GM20431 (cell line): ENCODE data around the gene C1QTNF7.

Source experiments
- in situ Hi-C: fragments of 300-500 bp; cut with MseI, MboI; formaldehyde crosslinking; loops from one replicate; pipeline ENCODE4 v1.15.0; 2020; ENCODE audit warnings: low sequenced_read_pairs; ENCODE audit not compliant: unreplicated experiment

C1QTNF7 gene, protein sequence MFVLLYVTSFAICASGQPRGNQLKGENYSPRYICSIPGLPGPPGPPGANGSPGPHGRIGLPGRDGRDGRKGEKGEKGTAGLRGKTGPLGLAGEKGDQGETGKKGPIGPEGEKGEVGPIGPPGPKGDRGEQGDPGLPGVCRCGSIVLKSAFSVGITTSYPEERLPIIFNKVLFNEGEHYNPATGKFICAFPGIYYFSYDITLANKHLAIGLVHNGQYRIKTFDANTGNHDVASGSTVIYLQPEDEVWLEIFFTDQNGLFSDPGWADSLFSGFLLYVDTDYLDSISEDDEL

GRCh38 chr4:15427701-15428100 lies at the start of gene C1QTNF7:
Gene C1QTNF7 (plus strand): TSS chr4:15428033. CDS start chr4:15435744, 7,711 bp downstream.
- in situ Hi-C loops = no loop called here

DNA sequence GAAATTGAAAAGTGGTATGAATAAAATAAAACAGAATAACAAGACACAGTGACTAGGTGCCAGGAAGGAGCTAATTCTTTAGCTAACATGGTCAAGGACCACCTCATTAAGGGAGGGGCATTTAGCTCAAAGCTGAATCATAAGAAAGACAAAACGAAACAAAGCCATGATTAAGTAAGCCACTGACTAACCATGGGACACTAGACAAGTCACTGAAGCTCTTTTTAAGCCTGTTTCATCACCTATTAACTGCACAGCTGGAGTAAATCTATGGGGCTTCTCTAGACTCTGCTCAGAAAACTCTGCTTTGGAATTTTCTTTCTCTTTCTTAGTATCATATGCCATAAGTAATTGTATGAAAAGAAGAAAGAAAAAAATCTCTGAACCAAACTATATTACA lies 49.8 kb upstream of the C1QTNF7 start:
- in situ Hi-C loops = no loop called here

GRCh38 chr4:15378493-15378892 lies 49.3 kb upstream of the C1QTNF7 start:
- in situ Hi-C loops = no loop called here

- in situ Hi-C loops = no loop called here
Measured at GRCh38 chr4:15381806-15382338, 46.0 kb upstream of the C1QTNF7 start.

DNA sequence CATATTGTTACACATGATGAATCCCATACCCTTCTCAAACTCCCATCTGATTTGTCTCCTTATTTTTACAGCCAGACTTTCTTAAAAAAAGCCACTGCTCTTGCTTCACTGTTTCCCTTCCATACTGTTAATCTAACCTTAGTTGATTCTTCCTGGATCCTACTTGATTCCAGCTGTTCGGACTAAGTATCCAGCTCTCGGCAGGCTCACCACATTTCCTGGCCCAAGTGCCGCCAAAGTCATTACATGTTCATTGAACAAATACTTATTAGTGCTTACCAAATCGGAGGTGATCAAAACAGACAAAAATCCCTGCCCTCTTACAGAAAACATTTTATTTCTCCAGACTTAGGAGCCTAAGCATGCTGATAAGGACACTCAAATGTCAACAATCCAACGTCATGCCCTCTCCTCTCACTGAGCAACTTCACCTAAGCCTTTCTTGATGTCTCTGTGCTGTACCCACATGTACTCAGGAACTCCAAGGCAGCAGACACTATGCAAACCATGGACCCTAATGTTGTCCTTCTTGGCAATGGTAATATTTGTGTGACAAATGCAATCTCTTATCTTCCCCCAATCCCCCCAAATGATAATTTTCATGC lies 45.1 kb upstream of the C1QTNF7 start:
- in situ Hi-C loops = no loop called here

DNA sequence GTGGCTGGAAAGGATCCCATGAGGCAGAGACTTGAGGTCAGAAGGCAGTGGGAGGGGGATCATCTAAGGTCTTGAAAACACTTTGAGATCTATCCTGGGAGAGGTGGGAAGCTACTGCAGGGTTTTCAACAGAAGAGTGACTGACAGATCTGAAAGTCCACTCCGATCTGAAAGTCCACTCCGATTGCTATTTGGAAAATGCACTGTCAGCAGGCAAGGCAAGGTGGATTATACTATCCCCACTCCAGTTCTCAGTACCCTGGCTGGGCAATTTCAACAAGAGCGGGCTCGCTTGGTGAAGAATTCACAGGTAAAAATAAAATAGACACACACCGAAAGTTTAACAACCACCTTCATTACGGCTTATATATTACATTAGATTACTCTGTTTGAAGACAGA lies 42.3 kb upstream of the C1QTNF7 start:
- in situ Hi-C loops = no loop called here

DNA sequence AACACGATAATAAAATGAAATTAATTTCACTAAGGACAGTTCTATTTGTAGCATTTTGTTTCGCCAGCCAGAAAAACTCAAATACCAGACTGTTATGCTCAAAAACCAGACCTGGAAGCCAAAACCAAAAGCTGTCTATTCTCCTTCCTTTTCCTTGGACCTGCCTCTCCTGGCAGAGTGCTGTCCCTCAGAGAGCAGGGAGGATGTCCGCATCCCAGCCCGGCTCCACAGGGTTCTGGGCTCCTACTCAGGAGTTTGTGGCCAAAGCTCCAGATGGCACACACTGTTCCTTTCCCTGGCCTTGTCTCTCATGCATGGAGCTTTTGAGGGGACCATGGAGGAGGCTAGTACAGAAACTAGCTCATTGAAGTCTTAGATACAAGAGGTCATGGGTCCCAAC lies 41.9 kb upstream of the C1QTNF7 start:
- in situ Hi-C loops = no loop called here

DNA sequence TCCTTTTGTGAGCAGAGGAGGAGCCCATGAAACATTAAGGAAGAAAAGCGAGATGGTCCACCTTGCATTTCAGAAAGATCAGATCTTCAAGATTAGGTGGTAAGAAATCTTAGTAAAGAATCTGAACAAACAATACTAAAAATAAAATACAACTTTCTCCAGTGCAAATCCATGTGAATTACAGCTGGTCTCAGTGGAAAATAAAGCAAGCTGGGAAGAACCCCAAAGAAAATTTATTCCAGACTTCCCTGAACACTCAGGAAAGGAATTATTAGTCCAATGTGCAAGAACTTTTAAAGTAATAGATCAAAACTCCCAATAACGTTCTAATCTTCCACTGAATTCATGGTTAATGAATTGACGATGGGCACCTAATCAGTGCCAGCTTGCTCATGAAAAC lies 37.3 kb upstream of the C1QTNF7 start:
- in situ Hi-C loops = loop anchor here (10.0 kb wide), 1 partner anchor 156 kb away; no protein-coding TSS in a partner anchor

DNA sequence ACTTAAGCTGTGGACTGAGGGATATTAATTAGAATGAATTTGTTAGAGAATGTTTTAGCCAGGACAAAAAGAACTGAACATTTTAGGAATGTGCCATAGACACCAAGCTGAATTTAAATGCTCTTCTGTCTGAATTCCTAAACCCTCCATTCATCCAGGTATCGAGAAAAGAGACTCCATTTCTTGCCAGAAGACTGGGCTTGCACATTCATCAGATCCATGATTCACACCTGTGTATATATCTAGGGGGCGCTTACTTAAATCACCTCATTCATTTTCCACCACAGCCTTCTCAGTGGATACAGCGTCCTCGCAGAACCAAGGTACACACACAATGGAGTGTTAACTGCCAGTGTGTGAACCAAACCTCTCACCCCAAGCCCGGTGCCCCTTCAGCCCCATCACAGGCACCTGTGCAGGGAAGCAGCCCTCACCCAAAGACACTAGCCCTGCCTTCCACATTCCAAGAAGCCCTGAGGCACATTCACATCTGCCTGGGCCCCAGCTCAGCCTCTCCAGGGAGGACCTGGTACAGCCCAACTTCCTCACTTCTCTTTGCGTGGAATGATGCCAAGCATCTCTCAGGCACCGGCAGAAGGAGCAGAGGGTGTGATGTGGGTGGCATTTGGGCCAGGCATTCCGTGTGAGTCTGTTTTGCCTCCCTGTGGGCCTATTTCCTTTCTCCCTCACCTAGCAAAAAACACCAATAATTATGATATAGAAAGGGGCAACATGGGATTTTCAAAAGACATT lies 35.6 kb upstream of the C1QTNF7 start:
- in situ Hi-C loops = loop anchor here (10.0 kb wide), 1 partner anchor 157 kb away; no protein-coding TSS in a partner anchor

DNA sequence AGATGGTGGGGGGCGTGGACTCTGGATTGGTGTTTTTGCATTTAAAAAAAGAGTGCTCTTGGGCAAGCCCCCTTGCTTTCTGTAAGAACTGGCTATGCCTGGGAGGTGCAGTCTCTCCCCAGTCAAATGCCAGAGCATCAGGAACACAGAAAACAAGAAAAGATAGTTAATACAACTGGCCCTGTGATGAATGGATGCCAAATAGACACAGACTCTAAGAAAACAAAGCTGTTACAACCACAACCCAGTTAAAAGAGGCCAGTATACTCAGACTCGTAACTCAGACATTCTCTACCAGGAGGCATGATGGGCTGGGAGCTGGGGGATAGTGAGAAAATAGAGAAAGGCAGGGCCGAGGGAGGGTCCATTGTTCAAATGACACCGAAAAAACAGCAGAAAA lies 32.5 kb upstream of the C1QTNF7 start:
- in situ Hi-C loops = loop anchor here (10.0 kb wide), 1 partner anchor 161 kb away; no protein-coding TSS in a partner anchor

DNA sequence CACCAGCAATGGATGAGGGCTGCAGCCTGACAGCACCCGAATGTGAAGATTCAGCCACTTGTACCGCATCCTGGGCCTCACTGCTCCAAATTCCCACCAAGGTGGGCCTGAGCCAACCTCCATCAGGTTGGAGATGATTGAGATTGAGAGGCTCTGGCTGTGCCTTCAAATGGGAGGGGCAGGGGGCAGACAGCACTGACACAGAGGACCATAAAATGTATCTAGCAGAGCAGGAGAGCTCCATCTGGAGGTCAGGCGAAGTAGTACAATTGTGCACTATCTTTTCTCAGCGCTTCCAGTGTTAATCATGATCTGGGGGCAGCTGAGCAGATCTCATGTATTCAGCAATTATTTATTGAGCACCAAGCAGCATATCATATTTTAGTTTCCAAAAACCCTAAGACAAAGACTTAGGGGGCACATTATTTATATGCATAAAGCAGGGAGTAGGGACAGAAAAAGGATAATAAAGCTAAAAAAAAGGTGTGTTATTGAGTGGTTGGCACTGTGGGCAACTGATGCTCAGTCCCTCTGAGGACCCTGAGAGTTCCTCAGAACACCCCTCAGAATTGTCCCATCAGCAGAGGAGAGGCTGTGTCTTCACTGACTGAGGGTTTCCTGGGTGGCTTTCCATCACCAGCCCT lies 31.6 kb upstream of the C1QTNF7 start:
- in situ Hi-C loops = loop anchor here (10.0 kb wide), 1 partner anchor 161 kb away; no protein-coding TSS in a partner anchor

DNA sequence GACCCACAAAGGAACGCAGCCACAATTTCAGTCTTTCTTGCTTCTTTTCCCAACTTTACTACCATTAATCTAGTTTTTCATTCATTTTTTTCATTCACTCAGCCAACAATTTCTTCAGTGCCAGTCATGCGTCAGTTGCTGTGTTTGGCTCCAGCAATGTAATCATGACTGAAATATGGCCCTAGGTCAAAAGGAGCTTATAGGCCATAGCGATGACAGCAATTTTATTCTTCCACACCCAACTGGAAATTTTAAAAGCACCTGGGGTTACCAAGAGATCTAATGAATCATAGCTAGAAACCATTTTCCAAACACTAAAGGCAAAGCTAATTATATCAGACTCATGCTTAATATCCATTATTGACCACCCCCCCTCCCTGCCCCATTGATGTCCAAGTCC lies 29.8 kb upstream of the C1QTNF7 start:
- in situ Hi-C loops = loop anchor here (10.0 kb wide), 1 partner anchor 163 kb away; no protein-coding TSS in a partner anchor

DNA sequence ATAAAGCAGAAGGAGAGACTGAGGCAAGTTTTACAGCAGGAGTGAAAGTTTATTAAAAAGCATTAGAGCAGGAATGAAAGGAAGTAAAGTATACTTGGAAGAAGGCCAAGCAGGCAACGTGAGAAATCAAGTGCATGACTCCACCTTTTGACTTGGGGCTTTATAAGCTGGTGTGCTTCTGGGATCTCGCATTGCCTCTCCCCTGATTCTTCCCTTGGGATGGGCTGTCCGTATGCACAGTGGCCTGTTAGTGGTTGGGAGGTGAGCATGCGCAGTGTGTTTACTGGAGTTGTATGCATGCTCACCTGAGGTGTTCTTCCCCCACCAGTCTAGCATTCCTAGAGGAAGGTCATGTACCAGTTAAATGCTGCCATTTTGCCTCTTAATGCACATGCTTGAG lies 29.1 kb upstream of the C1QTNF7 start:
- in situ Hi-C loops = loop anchor here (10.0 kb wide), 1 partner anchor 164 kb away; no protein-coding TSS in a partner anchor

DNA sequence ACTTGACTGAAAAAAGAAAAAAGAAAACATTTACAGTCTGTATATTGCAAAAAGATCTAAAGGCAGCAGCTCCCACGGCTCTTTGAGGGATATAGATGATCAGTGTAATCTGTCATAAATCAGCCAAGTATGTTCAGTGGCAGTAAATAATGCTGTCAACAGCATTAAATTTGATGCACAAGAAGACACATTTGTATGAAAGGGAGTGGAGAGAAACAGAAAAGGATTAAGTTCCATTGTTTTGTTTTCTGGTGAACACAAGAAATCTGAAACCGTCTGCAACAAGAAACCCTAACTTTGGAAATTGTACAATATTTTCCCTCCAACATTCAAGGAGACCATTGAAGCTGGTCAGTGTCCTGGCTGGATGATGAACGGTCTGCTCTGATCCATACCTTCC lies 27.6 kb upstream of the C1QTNF7 start:
- in situ Hi-C loops = no loop called here

DNA sequence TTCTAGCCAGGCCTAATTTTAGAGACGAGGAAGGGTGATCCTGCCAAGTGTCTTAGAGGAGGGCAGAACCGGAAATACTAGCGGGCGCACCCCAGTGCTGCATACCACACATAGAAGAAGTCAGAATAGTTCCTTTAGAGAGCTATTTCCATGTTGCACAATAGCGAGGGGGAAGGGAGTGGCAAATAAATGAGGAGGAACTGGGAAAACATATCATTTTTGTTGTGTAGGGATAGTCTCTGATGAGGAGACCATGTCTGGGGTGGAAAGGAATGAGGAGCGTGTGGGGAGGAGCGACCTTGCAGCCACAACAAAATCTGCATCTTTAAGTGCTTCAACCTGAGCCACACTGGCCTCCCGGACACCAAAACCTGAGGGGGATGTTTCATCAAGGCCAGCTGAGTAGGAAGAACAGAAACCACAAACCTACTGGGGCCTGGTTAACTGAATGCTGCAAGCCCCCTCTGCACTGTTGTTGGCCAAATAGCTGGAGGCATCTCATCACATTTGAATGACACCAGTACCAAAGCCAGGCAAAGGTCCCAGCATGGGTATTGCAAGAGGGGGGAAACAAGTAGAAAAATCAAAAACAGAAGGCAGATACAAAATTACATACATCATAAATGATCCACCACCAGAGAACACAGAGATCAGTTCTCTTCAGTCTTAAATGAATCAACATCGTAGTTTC lies 26.7 kb upstream of the C1QTNF7 start:
- in situ Hi-C loops = no loop called here

DNA sequence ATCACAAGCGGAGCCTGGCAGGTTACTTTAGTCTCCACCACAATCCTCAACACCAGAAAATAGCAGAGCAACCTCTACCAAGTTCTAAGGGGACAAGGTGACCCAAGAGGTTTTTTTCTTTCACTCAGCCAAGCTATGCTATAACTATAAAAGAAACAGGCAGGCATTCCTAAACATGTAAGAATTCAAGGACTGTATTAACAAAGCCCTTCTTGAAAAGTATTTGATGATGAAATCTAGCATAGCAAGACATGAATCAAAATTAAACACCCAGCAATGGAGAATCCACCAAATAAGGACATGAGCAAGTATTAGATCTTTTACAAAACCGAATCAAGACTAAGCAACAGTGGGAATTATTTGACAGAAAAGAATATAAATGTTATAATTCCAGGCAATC lies 25.7 kb upstream of the C1QTNF7 start:
- in situ Hi-C loops = no loop called here

GRCh38 chr4:15402974-15403373 lies 24.9 kb upstream of the C1QTNF7 start:
- in situ Hi-C loops = no loop called here

DNA sequence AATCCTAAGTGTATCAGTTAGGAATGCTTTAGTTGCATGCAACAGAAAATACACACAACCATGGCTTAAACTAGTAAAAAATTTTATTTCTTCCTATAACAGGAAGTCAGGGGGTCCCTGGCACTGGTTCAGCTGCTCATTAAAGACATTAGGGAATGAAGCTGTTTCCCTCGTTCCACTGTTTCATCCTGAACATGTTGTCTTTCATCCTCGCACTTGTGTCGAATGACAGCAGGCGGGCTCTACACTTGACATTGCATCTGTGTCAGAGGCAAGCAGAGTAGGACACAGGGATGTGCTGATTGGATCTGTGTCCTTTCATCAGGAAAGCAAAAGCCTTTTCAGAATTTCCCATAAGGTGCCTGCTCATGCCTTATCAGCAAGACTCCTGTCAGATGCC lies 22.8 kb upstream of the C1QTNF7 start:
- in situ Hi-C loops = no loop called here

GRCh38 chr4:15410750-15411149 lies 17.1 kb upstream of the C1QTNF7 start:
- in situ Hi-C loops = no loop called here

- in situ Hi-C loops = no loop called here
Measured at GRCh38 chr4:15412461-15412860, 15.4 kb upstream of the C1QTNF7 start.
